Measurements from ENCODE around the gene HOXD10. TPM values are rescaled to one million over a fixed set of nuclear protein-coding genes. Genes with fewer than 3 reads are reported as not detected.

HOXD10 gene
- total RNA-seq, 2 experiments from 2014 or later, result not detected

DNA sequence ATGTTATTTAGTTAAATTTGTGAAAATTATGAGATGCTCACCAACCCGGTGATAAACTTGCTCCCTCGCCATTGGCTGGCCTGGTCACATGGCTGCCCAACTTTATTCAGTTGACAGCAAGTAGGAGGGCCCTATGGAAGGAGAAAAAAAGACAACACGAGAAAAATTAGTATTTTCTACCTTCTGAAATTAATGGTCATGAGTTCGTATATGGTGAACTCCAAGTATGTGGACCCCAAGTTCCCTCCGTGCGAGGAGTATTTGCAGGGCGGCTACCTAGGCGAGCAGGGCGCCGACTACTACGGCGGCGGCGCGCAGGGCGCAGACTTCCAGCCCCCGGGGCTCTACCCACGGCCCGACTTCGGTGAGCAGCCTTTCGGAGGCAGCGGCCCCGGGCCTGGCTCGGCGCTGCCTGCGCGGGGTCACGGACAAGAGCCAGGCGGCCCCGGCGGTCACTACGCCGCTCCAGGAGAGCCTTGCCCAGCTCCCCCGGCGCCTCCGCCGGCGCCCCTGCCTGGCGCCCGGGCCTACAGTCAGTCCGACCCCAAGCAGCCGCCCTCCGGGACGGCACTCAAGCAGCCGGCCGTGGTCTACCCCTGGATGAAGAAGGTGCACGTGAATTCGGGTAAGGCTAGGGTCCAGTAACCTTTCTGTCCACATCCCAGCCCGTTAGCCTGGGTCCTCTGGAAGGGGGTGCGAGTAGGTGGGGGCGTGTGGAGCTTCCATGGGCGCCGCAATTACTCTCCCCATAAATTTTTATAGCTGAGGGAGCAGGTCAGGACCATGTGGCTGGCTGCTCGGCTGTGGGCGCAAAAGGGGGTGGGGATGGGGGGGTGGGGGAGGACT lies 35.1 kb downstream of the HOXD10 start, which contains the start of gene HOXD4:
Gene HOXD4, plus strand, starts transcription at position 109 of the 846 bp plus-strand sequence. Its CDS starts 84 bp downstream, at position 193.
- H3K9me3 ChIP-seq (ENCODE audit: control insufficient read depth in 1 of 2, insufficient read depth in 1 of 2, low read length in 2 of 2), result peaks cover 0 to 56% of the 10 kb centered on the region in 2 experiments
- H3K4me3 ChIP-seq (ENCODE audit: low read length), result no peak within 1 kb of the TSS
- H3K9me3 Mint-ChIP-seq, result no peaks in the 10 kb centered on the region
- H3K4me1 ChIP-seq (ENCODE audit: insufficient read depth, low read length), result peaks cover 11% of the 10 kb centered on the region
- H3K36me3 Mint-ChIP-seq (ENCODE audit: low read depth), result no peaks in the 10 kb centered on the region
- H3K36me3 ChIP-seq (ENCODE audit: insufficient read depth, low read length), result no peaks in the 10 kb centered on the region
- CTCF ChIA-PET, result interaction anchor here (0.6 kb wide), 1 partner anchor 952 kb away, joined by 3 read pairs; no protein-coding TSS in a partner anchor
- ATAC-seq (ENCODE audit: poor library complexity) (no peak), DNase-seq (no peak)
- intact Hi-C loops (cut with DNase I, micrococcal nuclease), result no loop called here
- TF ChIP-seq, protein P1, sequence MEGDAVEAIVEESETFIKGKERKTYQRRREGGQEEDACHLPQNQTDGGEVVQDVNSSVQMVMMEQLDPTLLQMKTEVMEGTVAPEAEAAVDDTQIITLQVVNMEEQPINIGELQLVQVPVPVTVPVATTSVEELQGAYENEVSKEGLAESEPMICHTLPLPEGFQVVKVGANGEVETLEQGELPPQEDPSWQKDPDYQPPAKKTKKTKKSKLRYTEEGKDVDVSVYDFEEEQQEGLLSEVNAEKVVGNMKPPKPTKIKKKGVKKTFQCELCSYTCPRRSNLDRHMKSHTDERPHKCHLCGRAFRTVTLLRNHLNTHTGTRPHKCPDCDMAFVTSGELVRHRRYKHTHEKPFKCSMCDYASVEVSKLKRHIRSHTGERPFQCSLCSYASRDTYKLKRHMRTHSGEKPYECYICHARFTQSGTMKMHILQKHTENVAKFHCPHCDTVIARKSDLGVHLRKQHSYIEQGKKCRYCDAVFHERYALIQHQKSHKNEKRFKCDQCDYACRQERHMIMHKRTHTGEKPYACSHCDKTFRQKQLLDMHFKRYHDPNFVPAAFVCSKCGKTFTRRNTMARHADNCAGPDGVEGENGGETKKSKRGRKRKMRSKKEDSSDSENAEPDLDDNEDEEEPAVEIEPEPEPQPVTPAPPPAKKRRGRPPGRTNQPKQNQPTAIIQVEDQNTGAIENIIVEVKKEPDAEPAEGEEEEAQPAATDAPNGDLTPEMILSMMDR (IDR thresholded peaks at IDR 0.05), result no peak
- H3K4me3 Mint-ChIP-seq, result no peak within 1 kb of the TSS
- H3K27me3 Mint-ChIP-seq, result peaks cover 94% of the 10 kb centered on the region
- no peak within 1 kb of the TSS for H3K27ac Mint-ChIP-seq
- no peak within 1 kb of the TSS for H3K27ac ChIP-seq (ENCODE audit: low read depth in 1 of 2, low read length in 2 of 2)
- H3K27me3 ChIP-seq (ENCODE audit: control insufficient read depth in 1 of 2, insufficient read depth in 2 of 2, low read length in 2 of 2), result peaks cover 78 to 96% of the 10 kb centered on the region in 2 experiments
- H3K4me1 Mint-ChIP-seq (ENCODE audit: low read depth), result peaks cover 2% of the 10 kb centered on the region
- POLR2A ChIA-PET, result no interaction called here

DNA sequence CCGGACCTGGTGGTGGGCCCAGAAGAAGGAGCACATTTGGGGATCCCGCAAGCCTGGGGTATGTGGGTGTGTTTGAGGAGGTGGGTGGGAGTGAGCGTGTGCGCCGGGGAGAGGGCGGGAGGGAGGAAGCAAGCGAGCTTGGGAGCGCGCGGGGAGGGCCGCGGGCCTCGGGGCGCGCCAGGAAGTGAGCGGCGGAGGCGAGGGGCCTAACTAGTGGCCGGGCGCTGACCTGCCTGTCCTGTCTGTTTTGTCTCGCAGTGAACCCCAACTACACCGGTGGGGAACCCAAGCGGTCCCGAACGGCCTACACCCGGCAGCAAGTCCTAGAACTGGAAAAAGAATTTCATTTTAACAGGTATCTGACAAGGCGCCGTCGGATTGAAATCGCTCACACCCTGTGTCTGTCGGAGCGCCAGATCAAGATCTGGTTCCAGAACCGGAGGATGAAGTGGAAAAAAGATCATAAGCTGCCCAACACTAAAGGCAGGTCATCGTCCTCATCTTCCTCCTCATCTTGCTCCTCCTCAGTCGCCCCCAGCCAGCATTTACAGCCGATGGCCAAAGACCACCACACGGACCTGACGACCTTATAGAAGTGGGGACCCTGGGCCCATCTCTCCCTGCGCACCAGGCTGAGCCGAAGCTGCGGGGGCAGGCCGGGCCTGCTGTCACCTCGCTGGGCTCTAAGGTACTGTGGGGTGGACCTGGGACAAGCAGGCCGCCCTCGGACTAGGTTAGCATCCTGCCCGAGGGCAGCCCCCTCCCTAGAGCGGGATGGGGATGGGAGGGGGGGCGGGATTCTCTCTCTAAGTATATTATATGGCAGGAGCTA lies 36.0 kb downstream of the HOXD10 start:
- Histone ChIP-seq H3K36me3 (ENCODE audit: insufficient read depth, low read length) (no peaks in the 10 kb centered on the region), H3K27ac (ENCODE audit: low read depth in 1 of 2, low read length in 2 of 2) (no peak overlapping the region), H3K27me3 (ENCODE audit: control insufficient read depth in 1 of 2, insufficient read depth in 2 of 2, low read length in 2 of 2) (peaks cover 74 to 97% of the 10 kb centered on the region in 2 experiments), H3K4me1 (ENCODE audit: insufficient read depth, low read length) (peaks cover 14% of the 10 kb centered on the region), H3K9me3 (ENCODE audit: control insufficient read depth in 1 of 2, insufficient read depth in 1 of 2, low read length in 2 of 2) (peaks cover 0 to 56% of the 10 kb centered on the region in 2 experiments), H3K4me3 (ENCODE audit: low read length) (no peak overlapping the region)
- Mint-ChIP-seq H3K36me3 (ENCODE audit: low read depth) (no peaks in the 10 kb centered on the region), H3K27ac (no peak overlapping the region), H3K4me3 (no peak overlapping the region), H3K9me3 (no peaks in the 10 kb centered on the region), H3K4me1 (ENCODE audit: low read depth) (peaks cover 7% of the 10 kb centered on the region), H3K27me3 (peaks cover 91% of the 10 kb centered on the region)
- TF ChIP-seq, protein P1 (IDR thresholded peaks at IDR 0.05), result no peak
- CTCF ChIA-PET, result no interaction called here
- POLR2A ChIA-PET, result no interaction called here
- ATAC-seq (ENCODE audit: poor library complexity) (no peak), DNase-seq (no peak)
- intact Hi-C loops (cut with DNase I, micrococcal nuclease), result no loop called here

DNA sequence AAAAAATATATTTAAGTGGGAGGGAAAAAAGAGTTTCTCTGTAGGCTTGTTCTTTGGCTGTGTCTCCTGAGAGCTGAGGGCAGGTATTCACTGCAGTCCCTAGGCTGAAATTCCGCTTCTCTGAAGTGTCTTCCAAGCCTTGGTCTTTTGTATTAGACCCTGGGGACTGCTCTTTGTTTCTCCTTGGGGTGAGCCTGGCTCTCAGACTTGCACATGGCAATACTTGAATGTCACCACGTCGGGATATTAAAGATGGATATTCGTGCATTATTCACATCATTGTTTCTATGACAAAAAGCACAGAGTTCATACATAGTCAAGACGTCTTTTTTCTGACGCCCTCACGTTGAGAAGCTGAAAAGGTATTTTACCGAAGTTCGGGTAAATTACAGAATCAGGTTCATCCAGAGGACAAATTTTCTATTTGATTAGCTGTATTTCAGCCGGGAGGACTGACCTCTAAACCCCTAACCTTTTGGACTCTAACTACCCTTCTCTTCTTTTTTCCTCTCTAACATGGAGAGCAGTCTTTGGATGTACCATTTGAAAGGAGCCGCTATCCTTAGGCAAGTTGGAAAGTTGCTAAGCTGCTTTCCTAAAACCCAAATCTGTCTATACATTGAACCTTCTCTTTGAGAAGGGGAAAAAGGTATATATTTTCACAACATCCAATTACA lies 38.1 kb downstream of the HOXD10 start:
- intact Hi-C loops (cut with DNase I, micrococcal nuclease), result no loop called here
- H3K36me3 Mint-ChIP-seq (ENCODE audit: low read depth), result no peaks in the 10 kb centered on the region
- peaks cover 16% of the 10 kb centered on the region for H3K4me1 Mint-ChIP-seq (ENCODE audit: low read depth)
- no peak overlapping the region for H3K27ac ChIP-seq (ENCODE audit: low read depth in 1 of 2, low read length in 2 of 2)
- H3K4me3 ChIP-seq (ENCODE audit: low read length), result no peak overlapping the region
- H3K9me3 Mint-ChIP-seq, result no peaks in the 10 kb centered on the region
- H3K27ac Mint-ChIP-seq, result no peak overlapping the region
- TF ChIP-seq, protein P1 (IDR thresholded peaks at IDR 0.05), result no peak
- H3K27me3 Mint-ChIP-seq, result peaks cover 89% of the 10 kb centered on the region
- H3K36me3 ChIP-seq (ENCODE audit: insufficient read depth, low read length), result no peaks in the 10 kb centered on the region
- no peak for ATAC-seq (ENCODE audit: poor library complexity)
- DNase-seq, result no peak
- ChIA-PET CTCF (interaction anchor here (1.2 kb wide), 1 partner anchor 300 kb away, joined by 3 read pairs; no protein-coding TSS in a partner anchor), POLR2A (interaction anchor here (1.2 kb wide), 1 partner anchor 14 kb away, joined by 3 read pairs; no protein-coding TSS in a partner anchor)
- H3K9me3 ChIP-seq (ENCODE audit: control insufficient read depth in 1 of 2, insufficient read depth in 1 of 2, low read length in 2 of 2), result peaks cover 0 to 52% of the 10 kb centered on the region in 2 experiments
- H3K4me1 ChIP-seq (ENCODE audit: insufficient read depth, low read length), result peaks cover 18% of the 10 kb centered on the region
- H3K27me3 ChIP-seq (ENCODE audit: control insufficient read depth in 1 of 2, insufficient read depth in 2 of 2, low read length in 2 of 2), result peaks cover 69 to 96% of the 10 kb centered on the region in 2 experiments
- H3K4me3 Mint-ChIP-seq, result no peak overlapping the region
